Upper lobe of left lung (tissue), 6 donors: Measurements from ENCODE around the gene OXNAD1. TPM values are rescaled to one million over a fixed set of nuclear protein-coding genes. Genes with fewer than 3 reads are reported as not detected.

Experiments used
- ATAC-seq, 2 donors: fragments of 200-7000 bp; cut with Tn5 transposase; one replicate each; pipeline ENCODE4 v1.9.1; 2022; ENCODE audit warnings: mild to moderate bottlenecking in 2 of 2, moderate library complexity in 2 of 2; ENCODE audit not compliant: low FRiP score in 2 of 2
- DNase-seq, 2 donors: peaks; one replicate each; pipeline ENCODE4 v3.0.0-alpha.2; 2019 to 2020
- H3K27ac ChIP-seq, 4 donors: fragments of 200-600 bp; sonication (generic); one replicate each; pipeline ENCODE4 v1.5.1; 2016 to 2019
- H3K27me3 ChIP-seq, 4 donors: fragments of 200-600 bp; sonication (generic); one replicate each; pipeline ENCODE4 v1.5.1; 2017 to 2019
- H3K36me3 ChIP-seq, 4 donors: fragments of 200-600 bp; sonication (generic); one replicate each; pipeline ENCODE4 v1.5.1; 2016 to 2019
- H3K4me1 ChIP-seq, 4 donors: fragments of 200-600 bp; sonication (generic); one replicate each; pipeline ENCODE4 v1.5.1; 2018 to 2019
- H3K4me3 ChIP-seq, 4 donors: fragments of 200-600 bp; sonication (generic); one replicate each; pipeline ENCODE4 v1.5.1; 2017 to 2019; ENCODE audit warnings: mild to moderate bottlenecking in 2 of 4, moderate library complexity in 1 of 4
- H3K9me3 ChIP-seq, 4 donors: fragments of 200-600 bp; sonication (generic); one replicate each; pipeline ENCODE4 v1.5.1; 2018 to 2019
- EP300 ChIP-seq, 4 donors: sonication (generic); formaldehyde crosslinking; IDR thresholded peaks; one replicate each; pipeline ENCODE4 v1.5.1; 2017; ENCODE audit warnings: antibody characterized with exemption in 4 of 4, control low read depth in 2 of 4
- POLR2A ChIP-seq, 4 donors: fragments of 450-650 bp; IDR thresholded peaks; one replicate each; pipeline ENCODE4 v1.5.1; 2016 to 2017; ENCODE audit warnings: antibody characterized with exemption in 4 of 4, mild to moderate bottlenecking in 2 of 4
- POLR2AphosphoS5 ChIP-seq, 2 donors: sonication (generic); formaldehyde crosslinking; IDR thresholded peaks; one replicate each; pipeline ENCODE4 v1.5.1; 2017; ENCODE audit warnings: antibody characterized with exemption in 2 of 2
- WGBS, 2 donors: methylation state at CpG; one replicate each; pipeline ENCODE4 v1.1.5; 2017 to 2018; 5-methylcytosine and 5-hydroxymethylcytosine counted together
- total RNA-seq, 6 donors: library from RNA; depleted of rRNA in 4 of 6; stranded (reverse); fragments of >200 nt in 4 of 6; gene quantifications; one replicate each; pipeline versions ENCODE4 v1.1.0 to v1.2.1, GENCODE V29; 2016 to 2021
- TF ChIP-seq, protein P1 (sequence below), 6 experiments: fragments of 450-650 bp in 4 of 6; fragments of 200-600 bp in 2 of 6; sonication (generic) in 2 of 6; IDR thresholded peaks; one replicate each; pipeline ENCODE4 v1.5.1; 2016 to 2019; ENCODE audit warnings: antibody characterized with exemption in 6 of 6
- donor health status: DM: no; HTN: no; CAD: no; lungs with moderate emphysema.
- donor health status: DM: no; HTN: yes; CAD: no; lungs with severe emphysema.

Gene OXNAD1
- total RNA-seq, 6 donors from 2014 or later: 7.2 to 20.9 (median 11.0) TPM

- no peaks in the 10 kb centered on the region for H3K9me3 ChIP-seq
- TF ChIP-seq POLR2AphosphoS5 (IDR thresholded peaks at IDR 0.05) (no peak), POLR2A (IDR thresholded peaks at IDR 0.05) (no peak), EP300 (IDR thresholded peaks at IDR 0.05) (no peak)
- TF ChIP-seq, protein P1, sequence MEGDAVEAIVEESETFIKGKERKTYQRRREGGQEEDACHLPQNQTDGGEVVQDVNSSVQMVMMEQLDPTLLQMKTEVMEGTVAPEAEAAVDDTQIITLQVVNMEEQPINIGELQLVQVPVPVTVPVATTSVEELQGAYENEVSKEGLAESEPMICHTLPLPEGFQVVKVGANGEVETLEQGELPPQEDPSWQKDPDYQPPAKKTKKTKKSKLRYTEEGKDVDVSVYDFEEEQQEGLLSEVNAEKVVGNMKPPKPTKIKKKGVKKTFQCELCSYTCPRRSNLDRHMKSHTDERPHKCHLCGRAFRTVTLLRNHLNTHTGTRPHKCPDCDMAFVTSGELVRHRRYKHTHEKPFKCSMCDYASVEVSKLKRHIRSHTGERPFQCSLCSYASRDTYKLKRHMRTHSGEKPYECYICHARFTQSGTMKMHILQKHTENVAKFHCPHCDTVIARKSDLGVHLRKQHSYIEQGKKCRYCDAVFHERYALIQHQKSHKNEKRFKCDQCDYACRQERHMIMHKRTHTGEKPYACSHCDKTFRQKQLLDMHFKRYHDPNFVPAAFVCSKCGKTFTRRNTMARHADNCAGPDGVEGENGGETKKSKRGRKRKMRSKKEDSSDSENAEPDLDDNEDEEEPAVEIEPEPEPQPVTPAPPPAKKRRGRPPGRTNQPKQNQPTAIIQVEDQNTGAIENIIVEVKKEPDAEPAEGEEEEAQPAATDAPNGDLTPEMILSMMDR (IDR thresholded peaks at IDR 0.05): no peak
- no peak for DNase-seq
- no peak for ATAC-seq
- H3K27ac ChIP-seq: no peak overlapping the region
- WGBS, 2 donors: 74 to 83% methylated on average over 5 of the region's 5 CpGs
- H3K36me3 ChIP-seq: peaks cover 0 to 33% (median 19%) of the 10 kb centered on the region in 4 donors
- H3K4me3 ChIP-seq: no peak overlapping the region
- H3K4me1 ChIP-seq: peaks cover 4 to 17% (median 7%) of the 10 kb centered on the region in 4 donors
- no peaks in the 10 kb centered on the region for H3K27me3 ChIP-seq
These were observed 6.8 kb upstream of the OXNAD1 start for GRCh38 chr3:16258177-16258576.

DNA sequence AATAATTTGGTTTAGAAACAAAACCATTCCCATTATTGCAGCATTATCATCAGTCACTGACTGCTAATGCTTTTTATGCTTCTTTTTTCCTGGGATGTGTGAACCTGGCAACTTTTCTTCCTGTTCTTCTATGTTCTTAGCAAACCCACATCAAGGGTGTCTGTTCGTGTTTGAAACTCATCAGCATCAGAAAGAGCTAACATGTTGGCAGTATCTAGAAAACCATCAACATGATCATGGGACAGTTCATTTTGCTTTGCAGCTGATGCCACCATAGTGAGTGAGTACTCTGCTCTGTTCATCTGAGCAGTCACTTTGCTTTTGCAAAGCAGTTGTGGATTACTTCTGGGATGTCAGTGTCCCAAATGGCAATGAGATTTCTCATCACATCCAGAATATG lies 6.1 kb upstream of the OXNAD1 start:
- peaks cover 8 to 20% (median 10%) of the 10 kb centered on the region in 4 donors for H3K4me1 ChIP-seq
- TF ChIP-seq POLR2A (IDR thresholded peaks at IDR 0.05) (no peak), EP300 (IDR thresholded peaks at IDR 0.05) (no peak), POLR2AphosphoS5 (IDR thresholded peaks at IDR 0.05) (no peak)
- TF ChIP-seq, protein P1 (IDR thresholded peaks at IDR 0.05): no peak
- ATAC-seq (no peak), DNase-seq (no peak)
- no peak overlapping the region for H3K4me3 ChIP-seq
- peaks cover 0 to 33% (median 19%) of the 10 kb centered on the region in 4 donors for H3K36me3 ChIP-seq
- no peaks in the 10 kb centered on the region for H3K9me3 ChIP-seq
- no peak overlapping the region for H3K27ac ChIP-seq
- no peaks in the 10 kb centered on the region for H3K27me3 ChIP-seq
- 71 to 81% methylated on average over 1 of the region's 1 CpG for WGBS, 2 donors

DNA sequence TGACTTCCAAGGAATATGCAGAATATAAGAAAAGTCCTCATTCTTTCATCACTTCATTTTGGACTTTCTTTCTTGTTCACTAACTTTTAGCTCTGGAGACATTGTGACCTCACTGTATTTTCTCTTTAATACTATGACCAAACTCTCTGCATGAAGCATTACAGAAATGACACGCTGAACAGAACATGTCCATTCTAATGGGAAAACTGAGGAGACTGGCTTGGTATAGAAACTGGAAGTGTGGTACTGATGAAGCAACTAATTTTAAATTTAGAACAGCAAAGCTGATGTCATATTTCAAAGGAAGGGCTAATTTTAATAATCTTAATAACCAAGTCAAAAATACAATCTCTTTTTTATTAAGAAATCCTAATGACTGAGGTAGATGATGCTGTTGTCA lies 5.0 kb upstream of the OXNAD1 start:
- no peaks in the 10 kb centered on the region for H3K27me3 ChIP-seq

DNA sequence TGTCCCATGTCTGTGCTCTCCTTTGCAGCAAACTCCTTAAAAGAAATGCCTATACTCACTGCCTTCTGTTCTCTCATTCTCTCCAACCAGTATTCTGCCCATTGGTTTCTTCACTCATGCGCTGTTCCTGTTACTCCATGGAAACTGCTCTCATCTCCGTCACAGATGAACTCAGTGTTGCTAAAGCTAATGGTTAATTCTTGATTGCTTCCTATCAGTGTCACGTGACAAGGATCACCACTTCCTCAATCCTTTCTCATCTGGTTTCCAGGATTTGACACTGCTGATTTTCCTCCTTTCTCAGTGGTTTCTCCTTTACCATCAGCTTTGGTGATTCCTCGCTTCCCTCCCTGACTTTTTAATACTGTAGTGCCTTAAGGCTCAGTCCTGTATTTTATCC lies 2.8 kb upstream of the OXNAD1 start:
- H3K36me3 ChIP-seq: peaks cover 0 to 30% (median 19%) of the 10 kb centered on the region in 4 donors
- no peaks in the 10 kb centered on the region for H3K27me3 ChIP-seq
- no peak overlapping the region for H3K27ac ChIP-seq
- 71 to 78% methylated on average over 4 of the region's 4 CpGs for WGBS, 2 donors
- TF ChIP-seq, protein P1 (IDR thresholded peaks at IDR 0.05): no peak
- TF ChIP-seq POLR2AphosphoS5 (IDR thresholded peaks at IDR 0.05) (no peak), EP300 (IDR thresholded peaks at IDR 0.05) (no peak), POLR2A (IDR thresholded peaks at IDR 0.05) (no peak)
- peaks cover 21 to 42% (median 24%) of the 10 kb centered on the region in 4 donors for H3K4me1 ChIP-seq
- ATAC-seq: no peak
- H3K4me3 ChIP-seq: no peak overlapping the region
- H3K9me3 ChIP-seq: no peaks in the 10 kb centered on the region
- no peak for DNase-seq

More for the DNA sequence above, 5.0 kb upstream of the OXNAD1 start:
- ATAC-seq (no peak), DNase-seq (no peak)
- H3K9me3 ChIP-seq: no peaks in the 10 kb centered on the region
- 72 to 86% methylated on average over 1 of the region's 1 CpG for WGBS, 2 donors
- peaks cover 0 to 33% (median 19%) of the 10 kb centered on the region in 4 donors for H3K36me3 ChIP-seq
- H3K4me1 ChIP-seq: peaks cover 11 to 25% (median 12%) of the 10 kb centered on the region in 4 donors
- TF ChIP-seq, protein P1 (IDR thresholded peaks at IDR 0.05): no peak
- TF ChIP-seq POLR2AphosphoS5 (IDR thresholded peaks at IDR 0.05) (no peak), POLR2A (IDR thresholded peaks at IDR 0.05) (no peak), EP300 (IDR thresholded peaks at IDR 0.05) (no peak)
- H3K4me3 ChIP-seq: no peak overlapping the region
- H3K27ac ChIP-seq: no peak overlapping the region

- Histone ChIP-seq H3K4me3 (peak overlapping the region; percentile 74 to 92 (median 74)), H3K9me3 (no peaks in the 10 kb centered on the region), H3K36me3 (peaks cover 0 to 20% (median 14%) of the 10 kb centered on the region in 4 donors), H3K27ac (peak overlapping the region; percentile 87 to 92 (median 88)), H3K4me1 (peaks cover 21 to 42% (median 24%) of the 10 kb centered on the region in 4 donors), H3K27me3 (no peaks in the 10 kb centered on the region)
- ATAC-seq: peak in 1 of 2 donors; percentile 86
- peak in 1 of 4 donors; percentile 46 for TF ChIP-seq POLR2A (IDR thresholded peaks at IDR 0.05)
- TF ChIP-seq POLR2AphosphoS5 (IDR thresholded peaks at IDR 0.05): no peak
- 1% methylated on average over 20 to 21 of the region's 21 CpGs for WGBS, 2 donors
- no peak for DNase-seq
These were observed 771 bp upstream of the OXNAD1 start for GRCh38 chr3:16264174-16264707.
